Activated CD8-positive, alpha-beta memory T cell treated with anti-CD3 and anti-CD28 coated beads, Interleukin-2, amount 50 U/mL, for 4 hours (primary cell): ENCODE results near the gene DCAF5.
"Not testable (repeated sequence)": the region's sequence is repeated elsewhere in the genome, so short reads cannot be mapped to it uniquely, and the experiment has no call there.

Source experiments
- DNase-seq: peaks from one replicate; pipeline ENCODE4 v3.0.0-alpha.2; 2020

The DCAF5 gene, protein sequence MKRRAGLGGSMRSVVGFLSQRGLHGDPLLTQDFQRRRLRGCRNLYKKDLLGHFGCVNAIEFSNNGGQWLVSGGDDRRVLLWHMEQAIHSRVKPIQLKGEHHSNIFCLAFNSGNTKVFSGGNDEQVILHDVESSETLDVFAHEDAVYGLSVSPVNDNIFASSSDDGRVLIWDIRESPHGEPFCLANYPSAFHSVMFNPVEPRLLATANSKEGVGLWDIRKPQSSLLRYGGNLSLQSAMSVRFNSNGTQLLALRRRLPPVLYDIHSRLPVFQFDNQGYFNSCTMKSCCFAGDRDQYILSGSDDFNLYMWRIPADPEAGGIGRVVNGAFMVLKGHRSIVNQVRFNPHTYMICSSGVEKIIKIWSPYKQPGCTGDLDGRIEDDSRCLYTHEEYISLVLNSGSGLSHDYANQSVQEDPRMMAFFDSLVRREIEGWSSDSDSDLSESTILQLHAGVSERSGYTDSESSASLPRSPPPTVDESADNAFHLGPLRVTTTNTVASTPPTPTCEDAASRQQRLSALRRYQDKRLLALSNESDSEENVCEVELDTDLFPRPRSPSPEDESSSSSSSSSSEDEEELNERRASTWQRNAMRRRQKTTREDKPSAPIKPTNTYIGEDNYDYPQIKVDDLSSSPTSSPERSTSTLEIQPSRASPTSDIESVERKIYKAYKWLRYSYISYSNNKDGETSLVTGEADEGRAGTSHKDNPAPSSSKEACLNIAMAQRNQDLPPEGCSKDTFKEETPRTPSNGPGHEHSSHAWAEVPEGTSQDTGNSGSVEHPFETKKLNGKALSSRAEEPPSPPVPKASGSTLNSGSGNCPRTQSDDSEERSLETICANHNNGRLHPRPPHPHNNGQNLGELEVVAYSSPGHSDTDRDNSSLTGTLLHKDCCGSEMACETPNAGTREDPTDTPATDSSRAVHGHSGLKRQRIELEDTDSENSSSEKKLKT

GRCh38 chr14:69152902-69153151, at the start of gene DCAF5:
TSS of gene DCAF5 (minus strand) at chr14:69153119. CDS start at chr14:69152978, 141 bp downstream.
- DNase-seq = peak; percentile 90

- DNase-seq = no peak
Measured at GRCh38 chr14:69199786-69200185, 46.9 kb upstream of the DCAF5 start.

DNA sequence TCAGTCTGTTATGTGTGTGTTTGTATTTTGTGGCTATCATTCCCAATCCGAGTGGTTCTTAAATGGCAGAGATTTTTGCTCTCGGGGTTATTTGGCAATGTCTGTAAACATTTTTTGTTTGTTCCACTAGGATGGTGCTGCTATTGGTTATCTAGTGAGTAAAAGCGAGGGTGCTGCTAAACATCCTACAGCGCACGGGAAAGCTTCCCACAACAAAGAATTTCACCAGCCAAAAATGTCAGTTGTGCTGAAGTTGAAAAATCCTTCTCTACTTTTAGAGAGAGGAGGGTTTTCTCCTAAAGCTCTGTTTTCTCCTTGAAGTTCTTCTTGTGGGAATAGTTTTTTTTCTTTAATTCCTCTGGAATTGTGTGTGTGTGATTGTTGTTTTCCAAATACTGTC, 40.8 kb upstream of the DCAF5 start:
- no peak for DNase-seq

DNA sequence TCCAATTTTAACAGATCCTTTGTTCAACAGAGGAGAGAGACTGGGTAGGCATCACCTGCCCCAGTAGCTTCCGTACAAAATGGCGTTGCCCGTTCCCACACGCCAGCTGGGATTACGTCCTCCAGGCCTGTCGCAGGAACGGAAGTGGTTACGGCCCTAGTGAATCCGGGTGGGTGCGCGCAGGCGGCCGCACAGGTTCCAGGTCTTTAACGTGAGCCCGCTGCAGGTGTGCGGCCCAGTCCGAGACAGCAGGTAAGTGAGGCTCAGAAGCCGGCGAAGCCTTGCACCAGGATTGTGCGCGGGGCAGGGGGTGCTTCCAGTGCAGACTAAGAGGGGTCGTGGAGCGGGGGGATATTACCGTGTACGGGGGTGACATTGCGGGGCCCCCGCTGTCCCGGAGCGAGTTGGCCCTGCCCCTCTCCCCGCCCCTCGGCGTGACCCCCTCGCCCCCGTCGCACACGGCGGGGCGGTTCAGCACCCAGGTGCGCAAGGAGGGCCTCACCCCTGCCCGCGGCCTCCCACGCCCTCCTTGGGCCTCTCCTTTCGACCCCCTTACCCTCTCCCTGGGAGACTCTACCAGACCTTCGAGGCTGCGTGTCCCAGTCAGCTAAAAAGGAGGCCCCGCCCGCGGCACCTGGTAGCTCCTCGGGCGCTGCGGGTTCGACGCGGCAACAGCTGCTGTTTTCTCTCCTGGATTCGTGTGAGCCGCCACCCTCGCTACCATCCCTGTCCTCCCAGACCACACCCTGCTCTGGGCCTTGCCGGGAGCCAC, 38.6 kb upstream of the DCAF5 start, which contains the start of gene EXD2:
Gene EXD2 (plus strand): TSS at position 159 of the 772 bp plus-strand sequence. CDS start 17,973 bp downstream, outside the sequence.
- DNase-seq = peak; percentile 70

GRCh38 chr14:69190191-69190590, 37.3 kb upstream of the DCAF5 start:
- no peak for DNase-seq

DNA sequence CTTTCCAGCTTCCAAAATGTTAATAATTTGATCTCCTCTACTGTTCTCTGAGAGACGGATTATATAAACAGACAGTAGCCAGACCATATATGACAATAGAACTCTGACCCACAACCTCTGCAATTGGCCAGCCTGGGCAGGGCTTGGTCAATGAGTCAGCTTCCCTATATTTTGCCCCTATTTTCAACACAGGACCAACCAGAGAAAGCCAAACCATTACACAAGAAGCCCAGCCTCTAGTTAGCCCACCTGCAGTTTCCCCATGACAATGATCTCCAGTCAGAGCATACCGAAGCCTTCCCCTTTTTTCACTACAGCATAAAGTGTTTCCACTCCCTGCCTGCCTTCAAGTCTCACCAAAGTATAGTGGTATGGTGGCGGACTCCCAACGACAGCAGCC, 30.8 kb upstream of the DCAF5 start:
- no peak for DNase-seq

GRCh38 chr14:69182580-69182979, 29.7 kb upstream of the DCAF5 start:
- not testable (repeated sequence) for DNase-seq

DNA sequence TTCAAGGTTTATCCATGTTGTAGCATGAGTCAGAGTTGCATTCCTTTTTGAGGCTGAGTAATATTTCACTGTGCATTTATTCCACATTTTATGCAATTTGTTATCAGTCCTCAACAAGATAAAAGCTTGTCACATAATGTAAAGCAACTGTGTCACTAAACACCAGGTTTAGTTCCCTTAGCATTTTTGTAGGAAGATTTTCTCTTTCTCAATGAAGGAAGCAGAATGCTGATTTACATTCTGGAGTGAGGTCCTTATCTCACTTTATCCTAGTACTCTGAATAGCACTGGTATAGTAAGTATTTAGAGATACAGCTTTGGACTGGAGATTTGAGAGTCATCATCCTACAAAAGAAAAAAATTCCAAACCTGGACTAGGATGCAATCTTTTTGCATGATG, 28.6 kb upstream of the DCAF5 start:
- no peak for DNase-seq

DNA sequence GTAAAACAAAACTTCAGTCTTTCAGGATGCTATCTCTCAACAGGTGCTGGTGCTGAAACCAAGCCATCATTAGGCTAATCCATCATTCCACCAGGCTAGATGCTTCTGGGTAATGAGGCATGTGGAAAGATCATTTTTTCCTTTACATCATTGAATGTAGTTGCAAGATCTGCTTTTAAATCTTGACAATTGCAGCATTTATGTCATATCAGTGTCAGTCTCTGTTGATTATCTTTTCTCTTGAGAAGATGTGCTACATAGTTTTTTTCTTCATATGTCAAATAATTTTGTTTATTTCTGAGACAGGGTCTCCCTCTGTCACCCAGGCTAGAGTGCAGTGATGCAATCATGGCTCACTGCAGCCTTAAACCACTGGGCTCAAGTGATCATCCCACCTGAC, 22.2 kb upstream of the DCAF5 start:
- no peak for DNase-seq

DNA sequence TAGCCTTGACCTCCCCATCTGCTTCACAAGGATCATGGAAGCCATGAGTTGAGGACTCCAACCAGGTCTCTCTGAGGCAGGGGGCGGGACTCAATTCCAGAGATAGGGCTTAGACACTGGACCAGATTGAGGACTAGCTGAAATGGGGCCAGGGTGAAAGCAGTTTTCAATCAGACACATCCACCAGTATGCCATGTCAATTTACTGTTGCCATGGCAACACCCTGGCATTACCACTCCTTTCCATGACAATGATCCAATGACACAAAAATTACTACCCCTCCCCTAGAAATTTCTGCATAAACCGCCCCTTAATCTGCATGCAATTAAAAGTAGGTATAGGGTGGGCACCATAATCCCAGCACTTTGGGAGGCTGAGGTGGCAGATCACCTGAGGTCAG, 18.6 kb upstream of the DCAF5 start:
- no peak for DNase-seq

- no peak for DNase-seq
Measured at GRCh38 chr14:69170839-69171238, 17.9 kb upstream of the DCAF5 start.

DNA sequence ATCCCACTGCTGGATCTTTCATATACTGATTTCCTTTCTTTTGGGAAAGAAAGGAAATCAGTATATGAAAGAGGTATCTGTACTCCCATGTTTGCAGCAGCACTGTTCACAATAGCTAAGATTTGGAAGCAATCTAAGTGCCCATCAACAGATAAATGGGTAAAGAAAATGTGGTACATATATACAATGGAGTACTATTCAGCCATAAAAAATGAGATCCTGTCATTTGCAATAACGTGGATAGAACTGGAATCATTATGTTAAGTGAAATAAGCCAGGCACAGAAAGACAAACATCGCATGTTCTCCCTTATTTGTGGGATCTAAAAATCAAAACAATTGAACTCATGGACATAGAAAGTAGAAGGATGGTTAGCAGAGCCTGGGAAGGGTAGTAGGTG, 12.9 kb upstream of the DCAF5 start:
- not testable (repeated sequence) for DNase-seq

DNA sequence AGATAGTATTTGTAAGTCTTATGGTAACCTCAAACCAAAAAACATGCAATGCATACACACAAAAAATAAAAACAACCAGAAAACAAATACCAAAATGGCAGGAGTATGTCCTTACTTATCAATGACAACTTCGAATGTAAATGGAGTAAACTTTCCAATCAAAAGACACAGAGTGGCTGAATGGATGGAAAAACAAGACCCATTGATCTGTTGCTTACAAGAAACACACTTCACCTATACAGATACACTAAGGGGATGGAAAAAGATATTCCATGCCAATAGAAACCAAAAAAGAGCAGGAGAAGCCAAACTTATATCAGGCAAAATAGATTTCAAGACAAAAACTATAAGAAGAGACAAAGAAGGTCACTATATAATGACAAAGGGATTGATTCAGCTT, 8.7 kb upstream of the DCAF5 start:
- no peak for DNase-seq

DNA sequence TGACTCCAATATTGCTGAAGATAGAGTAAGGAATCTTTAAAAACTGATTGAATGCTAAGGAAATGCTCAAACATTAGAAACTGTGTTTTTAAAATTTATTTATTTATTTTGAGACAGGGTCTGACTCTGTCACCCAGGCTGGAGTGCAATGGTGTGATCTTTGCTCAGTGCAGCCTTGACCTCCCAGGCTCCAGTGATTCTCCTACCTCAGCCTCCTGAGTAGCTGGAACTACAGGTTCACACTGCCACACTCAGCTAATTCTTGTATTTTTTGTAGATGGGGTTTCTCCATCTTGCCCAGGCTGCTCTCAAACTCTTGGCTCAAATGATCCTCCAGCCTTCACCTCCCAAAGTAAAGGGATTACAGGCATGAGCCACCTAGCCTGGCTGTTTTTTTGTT, 3.3 kb upstream of the DCAF5 start:
- DNase-seq = no peak

GRCh38 chr14:69154779-69155178, 1.9 kb upstream of the DCAF5 start:
- no peak for DNase-seq

GRCh38 chr14:69153873-69154270, 953 bp upstream of the DCAF5 start:
- DNase-seq = no peak

- no peak for DNase-seq
Measured at GRCh38 chr14:69153152-69153872, 393 bp upstream of the DCAF5 start.

DNA sequence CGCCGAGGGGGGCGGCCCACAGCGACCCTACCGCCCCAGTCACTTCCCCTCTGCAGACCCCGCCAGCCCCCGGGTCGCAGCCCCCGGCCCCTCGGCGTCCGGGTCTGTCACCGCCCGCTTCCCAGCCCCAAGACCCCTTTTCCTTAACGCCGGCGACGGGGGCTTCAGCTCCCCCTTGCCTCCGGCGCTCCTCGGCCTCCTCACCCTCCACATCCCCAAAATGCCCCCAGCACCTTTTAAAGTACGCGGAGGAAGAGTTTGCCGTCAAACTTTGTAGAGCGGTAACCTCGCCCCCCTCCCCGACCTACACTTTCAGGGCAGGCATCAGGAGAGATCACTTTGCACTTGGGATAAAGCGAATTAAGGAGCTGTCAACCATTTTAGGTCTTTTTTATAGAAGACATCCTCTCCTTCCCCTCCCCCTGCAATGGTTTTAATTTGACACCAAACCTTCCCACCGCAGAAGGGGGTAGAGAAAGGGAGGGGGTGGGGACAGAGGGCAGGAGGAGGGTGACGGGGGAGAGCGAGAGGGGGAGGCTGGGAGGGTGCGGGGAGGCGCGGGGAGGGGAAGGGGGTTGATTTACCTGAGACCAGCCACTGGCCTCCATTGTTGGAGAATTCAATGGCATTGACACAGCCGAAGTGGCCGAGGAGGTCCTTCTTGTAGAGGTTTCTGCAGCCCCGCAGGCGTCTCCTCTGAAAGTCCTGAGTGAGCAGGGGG, 578 bp downstream of the DCAF5 start:
- DNase-seq = peak; percentile 51

DNA sequence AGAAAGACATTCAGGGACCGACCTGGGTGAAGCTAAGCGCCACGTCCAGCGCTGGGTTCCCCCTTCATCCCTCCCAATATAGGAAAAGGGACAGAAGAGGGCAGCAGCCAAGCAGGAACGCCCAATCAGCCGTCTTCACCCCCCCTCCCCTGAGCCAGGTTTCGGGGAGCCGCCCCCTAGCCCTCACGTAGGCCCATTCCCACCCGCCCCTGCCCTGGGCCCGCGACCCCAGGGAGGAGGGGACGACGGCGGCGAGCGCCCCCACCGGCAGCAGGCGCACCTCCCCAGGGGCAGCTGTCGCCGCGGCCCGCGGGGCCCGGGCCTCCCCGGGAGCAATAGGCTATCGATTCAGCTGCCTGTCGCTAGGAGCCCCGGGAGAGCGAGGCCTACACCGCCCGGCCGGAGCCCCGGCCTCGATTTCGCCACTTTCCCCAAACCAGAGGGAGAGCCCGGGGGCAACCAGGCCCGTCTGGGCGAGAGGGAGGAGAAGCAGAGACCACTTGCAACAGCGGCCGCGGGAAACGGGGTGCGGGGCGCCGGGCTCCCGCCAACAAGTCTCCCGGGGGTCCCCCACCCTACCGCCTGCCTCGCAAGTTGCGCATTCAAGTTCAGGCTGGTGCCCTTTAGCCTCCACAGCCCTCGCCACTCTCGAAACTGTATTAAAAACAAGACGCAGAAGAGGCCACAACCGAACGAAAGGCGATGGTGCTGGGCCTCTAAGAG, 1.3 kb downstream of the DCAF5 start:
- DNase-seq = peak; percentile 82

DNA sequence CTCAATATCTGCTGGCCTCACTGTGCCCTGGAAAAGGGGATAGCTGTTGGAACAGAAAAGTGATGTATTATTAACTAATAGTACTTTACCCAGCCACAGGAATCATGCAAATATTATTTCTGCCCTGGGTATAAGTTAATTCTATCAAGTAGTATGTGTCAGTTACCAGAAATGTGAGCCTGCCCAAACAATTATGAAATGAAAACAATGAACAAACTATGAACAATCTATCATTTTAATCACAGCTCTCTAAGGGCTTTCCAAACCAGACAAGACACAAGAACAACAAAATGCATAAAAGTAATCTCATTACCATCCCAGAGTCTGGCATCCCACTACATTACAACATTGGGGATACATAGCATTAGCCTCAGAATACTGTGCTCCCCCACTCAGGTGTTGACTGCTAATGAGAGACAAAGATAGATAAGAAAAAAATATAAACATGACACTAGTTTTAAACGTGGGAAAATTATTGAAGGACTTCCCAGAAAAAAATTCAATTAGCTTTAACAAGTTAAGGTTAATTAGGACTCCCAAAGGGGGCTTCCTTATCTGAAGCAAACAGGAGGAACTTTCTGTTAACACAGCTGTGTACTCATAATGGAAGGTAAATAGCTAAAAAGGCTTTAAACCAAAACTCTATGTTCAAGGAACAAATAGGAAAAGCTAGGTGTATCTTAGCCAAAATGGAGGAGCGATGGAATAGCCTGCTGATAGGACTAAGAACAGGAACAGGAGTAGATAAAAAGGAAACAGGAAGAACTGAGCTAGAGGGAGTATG, 3.3 kb downstream of the DCAF5 start:
- DNase-seq = no peak
